ENCODE data around the gene TBX3.

- TF ChIP-seq POLR2A (IDR thresholded peaks at IDR 0.05) (no peak), CTCF (IDR thresholded peaks at IDR 0.05) (no peak)
Observed at GRCh38 chr12:114628199-114628598, 55.8 kb downstream of the TBX3 start.

All from right lobe of liver (tissue), 4 donors.